A673 (cell line): Measurements from ENCODE around the gene UQCC3.

Experiments
- EZH2 ChIP-seq: fragments of 200-600 bp; sonication (generic); IDR thresholded peaks from 2 replicates; pipeline ENCODE4 v1.6.1; 2017; ENCODE audit warnings: borderline replicate concordance, low read depth, mild to moderate bottlenecking, mixed read lengths, antibody characterized with exemption, low read length; ENCODE audit not compliant: poor library complexity, severe bottlenecking
- TF ChIP-seq, protein P1 (sequence below): fragments of 300-800, 200-600 bp; sonication (generic); conservative IDR thresholded peaks from 2 replicates; pipeline ENCODE4 v1.5.1; 2017; ENCODE audit warnings: low read depth, mild to moderate bottlenecking, antibody characterized with exemption, low read length, moderate library complexity, mixed read lengths

DNA sequence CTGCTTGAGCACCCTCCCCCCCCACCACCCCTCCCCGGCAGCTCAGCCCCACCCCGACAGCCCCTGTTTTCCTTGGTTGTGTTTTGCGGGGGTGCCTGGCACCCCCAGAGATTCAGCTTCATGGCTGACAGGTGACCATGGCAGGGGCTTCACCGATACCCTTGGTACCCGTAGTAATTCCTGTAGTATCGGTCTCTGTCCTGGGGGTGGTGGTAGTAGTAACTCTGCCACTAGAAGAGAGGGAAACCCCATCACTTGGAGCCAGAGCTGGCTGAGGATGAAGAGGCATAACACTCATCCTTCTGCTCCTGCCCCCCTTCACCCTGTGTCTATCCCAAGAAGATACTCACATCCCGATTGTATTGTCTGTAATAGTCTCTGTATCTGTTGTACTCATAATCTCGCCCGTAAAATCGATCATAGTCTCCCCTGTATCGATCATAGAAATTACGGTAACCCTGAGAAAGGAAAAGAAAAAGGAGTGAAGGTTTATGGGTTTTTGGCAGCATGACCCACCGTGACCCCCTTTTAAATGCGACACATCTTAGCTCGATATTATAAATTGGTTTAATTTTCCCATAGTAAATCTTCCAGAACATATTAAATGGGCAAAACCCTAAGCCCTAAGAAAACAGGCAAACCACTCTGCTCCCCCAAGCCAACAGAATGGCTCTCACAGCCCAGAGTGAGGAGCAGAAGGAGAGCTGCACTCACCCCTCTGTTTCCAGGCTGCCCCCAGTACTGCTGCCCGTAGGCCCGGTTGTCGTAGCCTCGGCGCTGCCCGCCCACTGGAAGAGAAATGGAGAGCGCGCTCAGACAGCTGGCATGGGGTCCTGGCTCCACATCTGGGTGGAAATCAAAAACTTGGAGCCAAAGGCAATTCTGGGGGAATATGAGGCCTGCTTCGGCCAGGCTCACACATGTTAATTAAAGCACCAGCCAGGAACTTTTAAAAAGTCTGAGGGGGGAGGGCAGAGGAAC, 44.0 kb downstream of the UQCC3 start:
- TF ChIP-seq, protein P1, sequence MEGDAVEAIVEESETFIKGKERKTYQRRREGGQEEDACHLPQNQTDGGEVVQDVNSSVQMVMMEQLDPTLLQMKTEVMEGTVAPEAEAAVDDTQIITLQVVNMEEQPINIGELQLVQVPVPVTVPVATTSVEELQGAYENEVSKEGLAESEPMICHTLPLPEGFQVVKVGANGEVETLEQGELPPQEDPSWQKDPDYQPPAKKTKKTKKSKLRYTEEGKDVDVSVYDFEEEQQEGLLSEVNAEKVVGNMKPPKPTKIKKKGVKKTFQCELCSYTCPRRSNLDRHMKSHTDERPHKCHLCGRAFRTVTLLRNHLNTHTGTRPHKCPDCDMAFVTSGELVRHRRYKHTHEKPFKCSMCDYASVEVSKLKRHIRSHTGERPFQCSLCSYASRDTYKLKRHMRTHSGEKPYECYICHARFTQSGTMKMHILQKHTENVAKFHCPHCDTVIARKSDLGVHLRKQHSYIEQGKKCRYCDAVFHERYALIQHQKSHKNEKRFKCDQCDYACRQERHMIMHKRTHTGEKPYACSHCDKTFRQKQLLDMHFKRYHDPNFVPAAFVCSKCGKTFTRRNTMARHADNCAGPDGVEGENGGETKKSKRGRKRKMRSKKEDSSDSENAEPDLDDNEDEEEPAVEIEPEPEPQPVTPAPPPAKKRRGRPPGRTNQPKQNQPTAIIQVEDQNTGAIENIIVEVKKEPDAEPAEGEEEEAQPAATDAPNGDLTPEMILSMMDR: no peak
- TF ChIP-seq EZH2: no peak
